Caco-2 (cell line): ENCODE measurements around the gene YLPM1. TPM values are rescaled to one million over a fixed set of nuclear protein-coding genes. Genes with fewer than 3 reads are reported as not detected.

Experiments
- BruUV-seq: library from RNA; stranded (reverse); fragments of 400-500 nt; replicated peaks from 2 replicates; lab custom pipeline; 2021; lab: Mats Ljungman, UMichigan
- CTCF ChIA-PET: fragments of 300-600 bp; sonication (Branson Sonifier 250); formaldehyde crosslinking; loops from one replicate; lab custom pipeline; 2022; ENCODE audit warnings: antibody characterized with exemption; lab: Charles Lee
- POLR2A ChIA-PET: fragments of 300-600 bp; sonication (Branson Sonifier 250); formaldehyde crosslinking; loops from one replicate; lab custom pipeline; 2022; ENCODE audit warnings: antibody characterized with exemption; lab: Charles Lee
- DNase-seq, 2 experiments: peaks; one replicate each; pipeline versions ENCODE4 v3.0.0 to v3.0.0-alpha.2; 2020 to 2022
- H3K27me3 ChIP-seq: replicated peaks from 2 replicates; pipeline ENCODE4 v1.6.0; 2011; ENCODE audit warnings: low read length; ENCODE audit not compliant: control insufficient read depth, insufficient read depth
- H3K36me3 ChIP-seq: 2 replicates; pipeline ENCODE4 v1.5.1; 2011; ENCODE audit warnings: low read length; ENCODE audit not compliant: control insufficient read depth, insufficient read depth
- H3K4me1 ChIP-seq: fragments of 250-450 bp; sonication (Bioruptor Pico); 2 replicates; pipeline ENCODE4 v1.5.1; 2020; ENCODE audit warnings: mild to moderate bottlenecking
- H3K4me3 ChIP-seq: 2 replicates; pipeline ENCODE4 v1.5.1; 2011; ENCODE audit warnings: low read depth, mild to moderate bottlenecking, control low read depth, low read length
- H3K9me3 ChIP-seq: fragments of 250-450 bp; sonication (Bioruptor Pico); 2 replicates; pipeline ENCODE4 v1.5.1; 2020; ENCODE audit warnings: mild to moderate bottlenecking, moderate library complexity
- H3K27ac Mint-ChIP-seq: one replicate; pipeline ENCODE4 v1.8.0; 2022; ENCODE audit warnings: mixed read lengths; ENCODE audit not compliant: unreplicated experiment
- H3K27me3 Mint-ChIP-seq: one replicate; pipeline ENCODE4 v1.8.0; 2022; ENCODE audit warnings: mixed read lengths; ENCODE audit not compliant: insufficient read depth, unreplicated experiment
- H3K36me3 Mint-ChIP-seq: one replicate; pipeline ENCODE4 v1.8.0; 2022; ENCODE audit warnings: mild to moderate bottlenecking, mixed read lengths; ENCODE audit not compliant: insufficient read depth, unreplicated experiment
- H3K4me1 Mint-ChIP-seq: one replicate; pipeline ENCODE4 v1.8.0; 2022; ENCODE audit warnings: low read depth, mixed read lengths; ENCODE audit not compliant: unreplicated experiment
- H3K4me3 Mint-ChIP-seq: one replicate; pipeline ENCODE4 v1.8.0; 2022; ENCODE audit warnings: mild to moderate bottlenecking, moderate library complexity, mixed read lengths; ENCODE audit not compliant: unreplicated experiment
- H3K9me3 Mint-ChIP-seq: one replicate; pipeline ENCODE4 v1.8.0; 2022; ENCODE audit warnings: mixed read lengths; ENCODE audit not compliant: unreplicated experiment
- CTCF ChIP-seq, 2 experiments: fragments of 200-600 bp in 1 of 2; IDR thresholded peaks; 1 replicate in 1 of 2; 2 replicates in 1 of 2; pipeline versions ENCODE4 v1.5.1 to v1.8.0; 2011 to 2022; ENCODE audit warnings: antibody characterized with exemption in 1 of 2, control low read depth in 1 of 2, inconsistent platforms in 1 of 2, low read depth in 1 of 2, low read length in 1 of 2, mild to moderate bottlenecking in 1 of 2, moderate library complexity in 1 of 2; ENCODE audit not compliant: insufficient read depth in 1 of 2, severe bottlenecking in 1 of 2, unreplicated experiment in 1 of 2
- intact Hi-C: fragments of 100-400 bp; cut with micrococcal nuclease; formaldehyde crosslinking; loops from one replicate; pipeline ENCODE4 v1.10.0; 2022; ENCODE audit not compliant: unreplicated experiment
- total RNA-seq: library from RNA; stranded (reverse); gene quantifications from 2 replicates; pipeline ENCODE4 v1.2.3, GENCODE V29; 2022

YLPM1 gene
- total RNA-seq, 1 experiment from 2014 or later, result 65.0 TPM

DNA sequence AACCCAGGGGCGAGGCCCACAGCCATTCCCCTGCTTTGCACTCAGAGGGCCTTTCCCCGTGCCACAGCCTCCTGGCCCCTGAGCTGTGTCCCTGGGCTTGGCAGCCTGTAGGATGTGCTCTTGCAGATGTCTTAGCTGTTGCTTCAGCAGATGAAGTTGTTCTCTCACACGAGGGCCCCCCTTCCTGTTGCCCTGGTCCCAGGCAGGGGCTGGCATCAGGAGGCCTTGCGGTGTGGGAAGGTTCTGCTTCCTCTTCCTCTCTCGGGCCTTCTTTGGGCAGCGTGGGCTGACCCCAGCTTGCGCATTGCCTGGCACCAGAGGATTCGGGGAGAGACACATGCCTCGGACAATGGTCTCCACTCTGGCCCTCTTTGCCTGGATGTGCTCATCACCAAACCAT lies 100.2 kb downstream of the YLPM1 start:
- TF ChIP-seq CTCF (IDR thresholded peaks at IDR 0.05; ENCODE audit: insufficient read depth in 1 of 2, low read depth in 1 of 2, low read length in 1 of 2, severe bottlenecking in 1 of 2, unreplicated experiment in 1 of 2), result no peak
- no TSS peak for BruUV-seq
- CTCF ChIA-PET, result interaction anchor here (2.1 kb wide), 1 partner anchor 42 kb away, joined by 6 read pairs; no protein-coding TSS in a partner anchor

DNA sequence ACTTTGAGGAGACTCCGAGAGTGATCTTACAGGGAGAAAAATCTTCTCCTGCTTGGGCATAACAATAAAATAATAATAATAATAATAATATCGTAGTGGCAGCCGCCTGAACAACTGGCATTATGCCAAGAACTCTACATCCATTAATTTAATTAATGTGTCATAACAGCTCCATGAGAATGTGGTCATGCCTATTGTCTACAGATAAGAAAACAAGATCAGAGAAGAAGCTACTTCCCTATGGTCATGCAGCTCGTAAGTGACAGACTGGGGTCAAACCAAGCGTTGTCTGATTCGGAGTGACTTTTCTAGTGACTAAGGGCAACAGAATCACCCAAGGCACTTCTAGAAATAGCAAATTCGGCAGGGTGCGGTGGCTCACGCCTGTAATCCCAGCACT lies 101.1 kb downstream of the YLPM1 start:
- ChIA-PET POLR2A (no interaction called here), CTCF (interaction anchor here (2.1 kb wide), 1 partner anchor 41 kb away, joined by 6 read pairs; no protein-coding TSS in a partner anchor)
- no peak overlapping the region for H3K4me3 Mint-ChIP-seq
- no TSS peak for BruUV-seq
- Histone ChIP-seq H3K36me3 (no peaks in the 10 kb centered on the region), H3K27me3 (no peaks in the 10 kb centered on the region; the same call in 1 of the 2 replicates), H3K4me3 (no peak overlapping the region), H3K9me3 (no peaks in the 10 kb centered on the region), H3K4me1 (no peaks in the 10 kb centered on the region)
- no peaks in the 10 kb centered on the region for H3K36me3 Mint-ChIP-seq
- peaks cover 14% of the 10 kb centered on the region for H3K27me3 Mint-ChIP-seq
- H3K9me3 Mint-ChIP-seq, result no peaks in the 10 kb centered on the region
- no peak for DNase-seq
- H3K27ac Mint-ChIP-seq, result no peak overlapping the region
- no peaks in the 10 kb centered on the region for H3K4me1 Mint-ChIP-seq
- no peak for TF ChIP-seq CTCF (IDR thresholded peaks at IDR 0.05; ENCODE audit: insufficient read depth in 1 of 2, low read depth in 1 of 2, low read length in 1 of 2, severe bottlenecking in 1 of 2, unreplicated experiment in 1 of 2)
- intact Hi-C loops, result no loop called here

More for the DNA sequence above, 100.2 kb downstream of the YLPM1 start:
- no peak overlapping the region for H3K4me3 Mint-ChIP-seq
- Histone ChIP-seq H3K36me3 (no peaks in the 10 kb centered on the region), H3K4me1 (no peaks in the 10 kb centered on the region), H3K4me3 (no peak overlapping the region), H3K27me3 (no peaks in the 10 kb centered on the region; the same call in 1 of the 2 replicates), H3K9me3 (no peaks in the 10 kb centered on the region)
- H3K4me1 Mint-ChIP-seq, result no peaks in the 10 kb centered on the region
- H3K27me3 Mint-ChIP-seq, result peaks cover 14% of the 10 kb centered on the region
- H3K27ac Mint-ChIP-seq, result no peak overlapping the region
- POLR2A ChIA-PET, result no interaction called here
- H3K9me3 Mint-ChIP-seq, result no peaks in the 10 kb centered on the region
- DNase-seq, result no peak
- H3K36me3 Mint-ChIP-seq, result no peaks in the 10 kb centered on the region
- intact Hi-C loops, result no loop called here

- no peaks in the 10 kb centered on the region for H3K4me1 Mint-ChIP-seq
- no peak overlapping the region for H3K4me3 ChIP-seq
- intact Hi-C loops, result no loop called here
- no peaks in the 10 kb centered on the region for H3K4me1 ChIP-seq
- H3K36me3 Mint-ChIP-seq, result no peaks in the 10 kb centered on the region
- no peaks in the 10 kb centered on the region for H3K9me3 Mint-ChIP-seq
- H3K9me3 ChIP-seq, result no peaks in the 10 kb centered on the region
- H3K27me3 ChIP-seq, result no peaks in the 10 kb centered on the region; the same call in 1 of the 2 replicates
- H3K27ac Mint-ChIP-seq, result no peak overlapping the region
- TF ChIP-seq CTCF (IDR thresholded peaks at IDR 0.05; ENCODE audit: insufficient read depth in 1 of 2, low read depth in 1 of 2, low read length in 1 of 2, severe bottlenecking in 1 of 2, unreplicated experiment in 1 of 2), result no peak
- ChIA-PET CTCF (interaction anchor here (2.1 kb wide), 1 partner anchor 40 kb away, joined by 6 read pairs; no protein-coding TSS in a partner anchor), POLR2A (no interaction called here)
- no peaks in the 10 kb centered on the region for H3K36me3 ChIP-seq
- no TSS peak for BruUV-seq
- no peak for DNase-seq
- H3K27me3 Mint-ChIP-seq, result peaks cover 14% of the 10 kb centered on the region
- H3K4me3 Mint-ChIP-seq, result no peak overlapping the region
Observed at GRCh38 chr14:74865156-74865555, 102.0 kb downstream of the YLPM1 start.
